Right atrium auricular region (tissue), 2 donors: ENCODE data around the gene RMI2. TPM values are rescaled to one million over a fixed set of nuclear protein-coding genes. Genes with fewer than 3 reads are reported as not detected.

Experiments used
- DNase-seq: peaks from one replicate; pipeline ENCODE4 v3.0.0-alpha.2; 2019; ENCODE audit warnings: low spot score
- H3K27ac ChIP-seq, 2 donors: fragments of 200-600 bp; sonication (generic); 1 replicate in 1 of 2; 2 replicates in 1 of 2; pipeline ENCODE4 v1.5.1; 2016 to 2019
- H3K27me3 ChIP-seq, 2 donors: fragments of 200-600 bp; sonication (generic); one replicate each; pipeline versions ENCODE4 v1.5.1 to v1.6.0; 2017 to 2019
- H3K36me3 ChIP-seq: fragments of 200-600 bp; sonication (generic); one replicate; pipeline ENCODE4 v1.5.1; 2016
- H3K4me1 ChIP-seq, 2 donors: fragments of 200-600 bp; sonication (generic); one replicate each; pipeline versions ENCODE4 v1.5.1 to v1.6.0; 2017 to 2019
- H3K4me3 ChIP-seq, 2 donors: fragments of 200-600 bp; sonication (generic); 1 replicate in 1 of 2; 2 replicates in 1 of 2; pipeline ENCODE4 v1.5.1; 2017 to 2019; ENCODE audit warnings: mild to moderate bottlenecking in 1 of 2, moderate library complexity in 1 of 2
- H3K9me3 ChIP-seq, 2 donors: fragments of 200-600 bp; sonication (generic); one replicate each; pipeline ENCODE4 v1.5.1; 2019
- CTCF ChIP-seq, 2 donors: fragments of 200-600 bp; sonication (generic); IDR thresholded peaks; one replicate each; pipeline ENCODE4 v1.5.1; 2019; ENCODE audit warnings: antibody characterized with exemption in 2 of 2
- total RNA-seq, 2 donors: library from RNA; depleted of rRNA; stranded (reverse); fragments of >200 nt; gene quantifications; one replicate each; pipeline ENCODE4 v1.1.0, GENCODE V29; 2016

RMI2 gene
- total RNA-seq, 2 donors from 2014 or later: 0.85 TPM; not detected in 1

DNA sequence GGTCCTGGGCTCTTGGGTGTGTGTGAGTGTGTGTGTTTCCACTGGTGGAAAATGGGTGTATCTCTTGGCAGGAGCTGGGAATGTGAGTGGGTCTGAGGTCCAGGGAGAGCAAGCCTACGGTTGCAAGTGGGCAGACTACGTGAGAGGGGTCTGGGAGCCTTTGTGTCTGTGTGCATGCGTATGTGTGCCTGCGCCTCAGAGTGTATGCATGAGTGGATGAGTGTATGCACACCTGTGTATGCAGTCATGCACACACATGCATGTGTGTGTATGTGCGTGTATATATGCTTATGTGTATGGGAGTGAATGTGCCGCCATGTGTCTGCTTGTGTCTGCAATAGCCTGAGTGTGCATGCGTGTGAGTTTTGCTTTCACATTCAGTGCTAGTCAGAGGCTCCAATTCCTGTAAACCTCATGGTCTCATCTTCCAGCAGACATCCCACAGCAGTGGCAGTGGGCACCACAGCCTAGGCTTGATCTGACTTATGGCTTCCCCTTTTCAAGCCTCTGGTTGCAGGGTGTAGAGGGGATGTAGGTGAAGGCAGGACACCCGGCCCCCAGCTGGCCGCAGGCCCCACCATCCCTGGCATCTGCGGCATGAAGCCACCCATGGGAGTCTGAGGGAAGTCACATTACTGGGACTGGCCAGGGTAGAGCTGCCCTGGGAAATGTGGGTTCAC, 19.7 kb upstream of the RMI2 start:
- no peaks in the 10 kb centered on the region for H3K9me3 ChIP-seq
- no peak overlapping the region for H3K4me3 ChIP-seq
- H3K27me3 ChIP-seq: no peaks in the 10 kb centered on the region
- no peak for TF ChIP-seq CTCF (IDR thresholded peaks at IDR 0.05)
- H3K27ac ChIP-seq: no peak overlapping the region
- peaks cover 0 to 18% of the 10 kb centered on the region in 2 donors for H3K4me1 ChIP-seq
- no peaks in the 10 kb centered on the region for H3K36me3 ChIP-seq
- no peak for DNase-seq

DNA sequence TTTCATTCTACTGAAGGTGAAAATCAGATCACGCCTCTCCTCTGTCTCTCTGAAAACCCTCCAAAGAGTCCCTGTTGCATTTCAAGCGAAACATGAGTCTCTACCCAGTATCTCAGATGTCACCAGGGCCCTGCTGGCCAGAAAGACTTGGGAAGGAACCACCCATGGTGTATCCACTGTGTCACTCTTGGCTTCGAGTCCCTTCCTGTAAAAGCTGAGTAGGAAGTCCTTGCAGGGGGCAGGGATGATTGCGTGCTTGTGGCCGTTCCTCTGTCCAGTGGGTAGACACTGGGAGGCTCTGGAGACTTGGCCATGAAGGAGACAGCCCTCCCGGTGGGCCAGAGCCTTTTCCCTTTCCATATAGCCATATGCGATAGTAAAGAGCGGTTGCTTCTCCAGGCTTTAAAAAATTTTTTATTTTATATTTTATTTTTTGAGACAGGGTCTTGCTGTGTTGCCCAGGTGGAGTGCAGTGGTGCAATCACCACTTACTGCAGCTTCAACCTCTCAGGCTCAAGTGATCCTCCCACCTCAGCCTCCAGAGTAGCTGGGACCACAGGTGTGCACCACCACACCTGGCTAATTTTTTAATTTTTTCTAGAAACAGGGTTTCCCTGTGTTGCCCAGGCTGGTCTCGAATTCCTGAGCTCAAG, 19.0 kb upstream of the RMI2 start:
- peaks cover 0 to 18% of the 10 kb centered on the region in 2 donors for H3K4me1 ChIP-seq
- no peaks in the 10 kb centered on the region for H3K36me3 ChIP-seq
- no peaks in the 10 kb centered on the region for H3K27me3 ChIP-seq
- no peaks in the 10 kb centered on the region for H3K9me3 ChIP-seq
- no peak overlapping the region for H3K27ac ChIP-seq
- TF ChIP-seq CTCF (IDR thresholded peaks at IDR 0.05): no peak
- no peak for DNase-seq
- H3K4me3 ChIP-seq: no peak overlapping the region

DNA sequence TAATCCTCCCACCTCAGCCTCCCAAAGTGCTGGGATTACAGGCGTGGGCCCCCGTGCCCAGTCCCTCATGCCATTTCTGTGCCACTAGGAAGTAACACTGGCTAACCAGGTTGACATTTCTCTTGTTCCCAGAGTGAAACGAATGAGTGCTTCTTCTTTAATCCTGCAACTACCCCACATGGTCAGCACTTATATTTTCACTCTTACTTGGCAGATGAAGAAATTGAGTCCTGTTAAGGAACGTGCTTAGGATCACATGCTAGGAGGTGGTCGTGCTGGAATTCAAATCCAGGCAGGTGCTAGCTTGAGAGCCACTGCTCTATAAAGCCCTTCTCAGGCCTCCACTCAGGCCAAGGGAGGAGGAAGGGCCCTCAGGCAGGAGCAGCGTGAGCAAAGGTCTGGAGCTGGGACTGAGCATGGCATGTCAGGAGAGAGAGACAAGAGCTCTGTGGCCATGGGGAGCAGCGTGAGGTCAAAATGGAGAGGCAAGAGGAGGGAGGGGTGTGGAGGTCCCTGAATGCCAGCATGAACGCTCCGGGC, 18.5 kb upstream of the RMI2 start:
- no peak overlapping the region for H3K4me3 ChIP-seq
- no peak for TF ChIP-seq CTCF (IDR thresholded peaks at IDR 0.05)
- peaks cover 0 to 18% of the 10 kb centered on the region in 2 donors for H3K4me1 ChIP-seq
- H3K27me3 ChIP-seq: no peaks in the 10 kb centered on the region
- H3K9me3 ChIP-seq: no peaks in the 10 kb centered on the region
- H3K27ac ChIP-seq: no peak overlapping the region
- no peaks in the 10 kb centered on the region for H3K36me3 ChIP-seq
- no peak for DNase-seq

GRCh38 chr16:11327277-11328171, 17.7 kb upstream of the RMI2 start:
- no peak for DNase-seq
- H3K27ac ChIP-seq: no peak overlapping the region
- H3K27me3 ChIP-seq: no peaks in the 10 kb centered on the region
- no peaks in the 10 kb centered on the region for H3K36me3 ChIP-seq
- H3K4me1 ChIP-seq: peaks cover 0 to 18% of the 10 kb centered on the region in 2 donors
- no peak for TF ChIP-seq CTCF (IDR thresholded peaks at IDR 0.05)
- H3K9me3 ChIP-seq: no peaks in the 10 kb centered on the region
- H3K4me3 ChIP-seq: no peak overlapping the region

DNA sequence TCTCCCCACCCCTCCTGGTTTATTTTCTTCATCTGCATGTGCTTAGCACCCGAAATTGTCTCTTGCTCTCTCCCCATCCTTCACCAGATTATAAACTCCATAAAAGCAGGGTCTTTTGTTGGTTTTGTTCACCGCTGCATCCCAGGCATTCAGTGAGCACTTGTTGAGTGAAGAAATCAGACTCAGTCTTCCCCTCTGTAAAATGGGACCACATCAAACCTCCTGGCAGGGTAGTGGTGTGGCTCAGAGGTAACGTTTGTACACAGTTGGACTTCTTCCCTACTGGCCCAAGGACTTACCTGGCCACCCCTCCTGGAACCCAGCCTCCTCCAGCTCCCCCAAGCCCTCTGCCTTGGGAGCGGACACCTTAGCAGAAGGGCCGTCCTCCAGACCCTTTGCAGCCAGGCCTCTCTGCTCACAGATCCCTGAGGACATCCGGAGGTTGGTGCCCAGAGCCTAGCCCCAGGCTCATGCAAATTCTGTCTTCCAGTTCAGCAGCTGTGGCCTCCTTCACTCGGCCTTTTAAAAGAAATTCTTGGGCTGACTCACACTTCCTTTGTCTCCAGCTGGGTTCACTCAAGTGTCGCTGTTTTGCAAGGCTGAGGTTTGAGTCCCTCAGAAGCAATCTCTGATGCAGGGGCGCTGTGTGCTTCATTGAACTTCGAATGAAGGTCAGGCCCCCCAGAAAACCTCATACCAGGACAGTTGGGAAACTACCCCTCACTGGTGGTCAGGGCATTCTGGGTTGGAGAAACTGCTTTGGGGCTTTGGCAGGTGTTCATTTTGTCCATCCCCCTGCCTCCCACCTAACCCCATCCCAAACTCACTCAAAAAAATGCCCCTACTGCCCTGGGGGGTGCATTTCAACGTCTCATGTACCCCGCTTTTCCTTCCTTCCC, 16.8 kb upstream of the RMI2 start:
- H3K27ac ChIP-seq: no peak overlapping the region
- no peak for TF ChIP-seq CTCF (IDR thresholded peaks at IDR 0.05)
- H3K27me3 ChIP-seq: no peaks in the 10 kb centered on the region
- no peaks in the 10 kb centered on the region for H3K9me3 ChIP-seq
- peaks cover 0 to 18% of the 10 kb centered on the region in 2 donors for H3K4me1 ChIP-seq
- no peaks in the 10 kb centered on the region for H3K36me3 ChIP-seq
- no peak overlapping the region for H3K4me3 ChIP-seq
- DNase-seq: peak; percentile 89
